ENCODE results near the gene UQCRC1.

UQCRC1 gene

GRCh38 chr3:48609088-48610005, at the start of gene UQCRC1:
Gene UQCRC1 (minus strand): TSS chr3:48609646. CDS start chr3:48609620, 26 bp downstream.
- DNase-seq (ENCODE audit: low read depth, low spot score), result peak; percentile 76

GRCh38 chr3:48656841-48657281, 47.4 kb upstream of the UQCRC1 start:
- DNase-seq (ENCODE audit: low read depth, low spot score), result no peak

GRCh38 chr3:48656061-48656840, 46.8 kb upstream of the UQCRC1 start:
- no peak for DNase-seq (ENCODE audit: low read depth, low spot score)

GRCh38 chr3:48655606-48656005, 46.2 kb upstream of the UQCRC1 start:
- DNase-seq (ENCODE audit: low read depth, low spot score), result no peak

- no peak for DNase-seq (ENCODE audit: low read depth, low spot score)
These were observed 45.6 kb upstream of the UQCRC1 start for GRCh38 chr3:48655063-48655462.

- no peak for DNase-seq (ENCODE audit: low read depth, low spot score)
These were observed 43.7 kb upstream of the UQCRC1 start for GRCh38 chr3:48652923-48653715.

- no peak for DNase-seq (ENCODE audit: low read depth, low spot score)
These were observed 42.3 kb upstream of the UQCRC1 start for GRCh38 chr3:48651771-48652170.

GRCh38 chr3:48650723-48651122, 41.3 kb upstream of the UQCRC1 start:
- DNase-seq (ENCODE audit: low read depth, low spot score), result no peak

- no peak for DNase-seq (ENCODE audit: low read depth, low spot score)
These were observed 38.9 kb upstream of the UQCRC1 start for GRCh38 chr3:48648188-48648850.

- DNase-seq (ENCODE audit: low read depth, low spot score), result no peak
These were observed 38.3 kb upstream of the UQCRC1 start for GRCh38 chr3:48647714-48648113.

GRCh38 chr3:48644898-48645760, 35.7 kb upstream of the UQCRC1 start:
- no peak for DNase-seq (ENCODE audit: low read depth, low spot score)

- DNase-seq (ENCODE audit: low read depth, low spot score), result no peak
These were observed 33.2 kb upstream of the UQCRC1 start for GRCh38 chr3:48642605-48643004.

GRCh38 chr3:48641396-48641795, 31.9 kb upstream of the UQCRC1 start:
- DNase-seq (ENCODE audit: low read depth, low spot score), result no peak

GRCh38 chr3:48639944-48640606, 30.6 kb upstream of the UQCRC1 start:
- no peak for DNase-seq (ENCODE audit: low read depth, low spot score)

GRCh38 chr3:48637305-48637704, 27.9 kb upstream of the UQCRC1 start:
- no peak for DNase-seq (ENCODE audit: low read depth, low spot score)

- no peak for DNase-seq (ENCODE audit: low read depth, low spot score)
These were observed 26.8 kb upstream of the UQCRC1 start for GRCh38 chr3:48636149-48636655.

GRCh38 chr3:48635222-48636021, 26.0 kb upstream of the UQCRC1 start, which contains the start of gene SLC26A6:
Gene SLC26A6 (minus strand): TSS chr3:48635461. CDS start chr3:48635393, 68 bp downstream.
- DNase-seq (ENCODE audit: low read depth, low spot score), result peak; percentile 78

- DNase-seq (ENCODE audit: low read depth, low spot score), result no peak
These were observed 25.3 kb upstream of the UQCRC1 start for GRCh38 chr3:48634661-48635221.

Data from iPS DF 19.7 (cell line).